Spleen (tissue), 7 donors: ENCODE measurements around the gene CUL9.

ENCODE experiments used
- CTCF ChIP-seq, 11 experiments: fragments of 200-600 bp in 7 of 11; fragments of 450-650 bp in 4 of 11; sonication (generic) in 4 of 11; IDR thresholded peaks in 8 of 11; conservative IDR thresholded peaks in 3 of 11; 1 replicate in 7 of 11; 2 replicates in 4 of 11; pipeline versions ENCODE4 v1.4.0 to v1.8.0; 2016 to 2021; ENCODE audit warnings: antibody characterized with exemption in 11 of 11, inconsistent platforms in 4 of 11, mild to moderate bottlenecking in 1 of 11
- POLR2A ChIP-seq, 3 donors: fragments of 450-650 bp; IDR thresholded peaks; one replicate each; pipeline ENCODE4 v1.5.1; 2017; ENCODE audit warnings: antibody characterized with exemption in 3 of 3, mild to moderate bottlenecking in 1 of 3
- POLR2AphosphoS5 ChIP-seq, 3 donors: sonication (generic); formaldehyde crosslinking; IDR thresholded peaks; one replicate each; pipeline ENCODE4 v1.5.1; 2017; ENCODE audit warnings: antibody characterized with exemption in 3 of 3
- donor health status: DM: no; HTN: no; CAD: no; lungs with moderate emphysema.
- donor health status: DM: no; HTN: no; CAD: no.
- donor health status: DM: no; HTN: no; CAD: no.

- TF ChIP-seq POLR2AphosphoS5 (IDR thresholded peaks at IDR 0.05) (no peak), CTCF (IDR thresholded peaks at IDR 0.05 in 8 of 11, conservative IDR thresholded peaks at IDR 0.05 in 3 of 11) (no peak), POLR2A (IDR thresholded peaks at IDR 0.05) (no peak)
These were observed 89.9 kb downstream of the CUL9 start for GRCh38 chr6:43271944-43272343.
